Gastrocnemius medialis (tissue), 4 donors: ENCODE results near the gene SSTR3. TPM values are rescaled to one million over a fixed set of nuclear protein-coding genes. Genes with fewer than 3 reads are reported as not detected.

Experiments used
- ATAC-seq, 2 donors: fragments of 150-250 bp; one replicate each; pipeline ENCODE4 v1.9.1; 2016
- DNase-seq, 2 donors: peaks; one replicate each; pipeline ENCODE4 v3.0.0-alpha.2; 2019
- H3K27ac ChIP-seq, 4 donors: fragments of 200-600 bp; sonication (generic); 1 replicate in 1 of 4; 2 replicates in 3 of 4; pipeline ENCODE4 v1.5.1; 2016 to 2018; ENCODE audit warnings: mild to moderate bottlenecking in 2 of 4, moderate library complexity in 1 of 4
- H3K27me3 ChIP-seq, 3 donors: fragments of 200-600 bp; sonication (generic) in 2 of 3; 1 replicate in 1 of 3; 2 replicates in 2 of 3; pipeline versions ENCODE4 v1.5.1 to v1.6.0; 2016 to 2019; ENCODE audit warnings: mild to moderate bottlenecking in 1 of 3, moderate library complexity in 1 of 3
- H3K36me3 ChIP-seq, 2 donors: fragments of 200-600 bp; sonication (generic) in 1 of 2; one replicate each; pipeline ENCODE4 v1.5.1; 2017 to 2018
- H3K4me1 ChIP-seq, 2 donors: fragments of 200-600 bp; sonication (generic) in 1 of 2; one replicate each; pipeline ENCODE4 v1.5.1; 2016 to 2017; ENCODE audit warnings: mild to moderate bottlenecking in 2 of 2
- H3K4me3 ChIP-seq, 4 donors: fragments of 200-600 bp; sonication (generic) in 3 of 4; 1 replicate in 1 of 4; 2 replicates in 3 of 4; pipeline ENCODE4 v1.5.1; 2016 to 2019; ENCODE audit warnings: mild to moderate bottlenecking in 2 of 4
- H3K9me3 ChIP-seq, 3 donors: fragments of 200-600 bp; sonication (generic) in 2 of 3; 1 replicate in 1 of 3; 2 replicates in 2 of 3; pipeline ENCODE4 v1.5.1; 2016 to 2019
- CTCF ChIP-seq, 5 experiments: fragments of 450-650 bp in 3 of 5; fragments of 200-600 bp in 2 of 5; sonication (generic) in 2 of 5; IDR thresholded peaks in 4 of 5; conservative IDR thresholded peaks in 1 of 5; 1 replicate in 4 of 5; 2 replicates in 1 of 5; pipeline ENCODE4 v1.5.1; 2016 to 2019; ENCODE audit warnings: antibody characterized with exemption in 5 of 5, mild to moderate bottlenecking in 3 of 5, moderate library complexity in 3 of 5
- POLR2A ChIP-seq, 2 donors: fragments of 450-650 bp; IDR thresholded peaks; one replicate each; pipeline ENCODE4 v1.6.1; 2017; ENCODE audit warnings: antibody characterized with exemption in 2 of 2, mild to moderate bottlenecking in 2 of 2, moderate library complexity in 2 of 2
- in situ Hi-C, 4 donors: fragments of 200-750 bp; cut with MboI; loops; one replicate each; pipeline versions ENCODE4 v1.15.0 to v1.8.0; 2017; ENCODE audit warnings: low sequenced_read_pairs in 4 of 4
- intact Hi-C: fragments of 100-400 bp; cut with DNase I; formaldehyde crosslinking; loops from one replicate; pipeline ENCODE4 v1.15.1; 2023; ENCODE audit warnings: low total_unique reads
- total RNA-seq, 4 donors: library from RNA; depleted of rRNA; stranded (reverse); fragments of >200 nt; gene quantifications; one replicate each; pipeline versions ENCODE4 v1.1.0 to v1.2.3, GENCODE V29; 2016

The SSTR3 gene
- total RNA-seq, 4 donors from 2014 or later, result not detected

- Histone ChIP-seq H3K36me3 (no peaks in the 10 kb centered on the region), H3K27ac (no peak overlapping the region), H3K4me3 (no peak overlapping the region), H3K27me3 (no peaks in the 10 kb centered on the region), H3K4me1 (peaks cover 28 to 34% of the 10 kb centered on the region in 2 donors), H3K9me3 (no peaks in the 10 kb centered on the region)
- TF ChIP-seq POLR2A (IDR thresholded peaks at IDR 0.05) (no peak), CTCF (IDR thresholded peaks at IDR 0.05 in 4 of 5, conservative IDR thresholded peaks at IDR 0.05 in 1 of 5) (no peak)
- intact Hi-C loops (no loop called here), in situ Hi-C loops (no loop called here)
- ATAC-seq (no peak), DNase-seq (no peak)
These were observed 29.4 kb downstream of the SSTR3 start for GRCh38 chr22:37182949-37183245.

- H3K36me3 ChIP-seq, result no peaks in the 10 kb centered on the region
- TF ChIP-seq POLR2A (IDR thresholded peaks at IDR 0.05) (no peak), CTCF (IDR thresholded peaks at IDR 0.05 in 4 of 5, conservative IDR thresholded peaks at IDR 0.05 in 1 of 5) (no peak)
- in situ Hi-C loops (no loop called here), intact Hi-C loops (no loop called here)
- no peak for ATAC-seq
- no peak overlapping the region for H3K4me3 ChIP-seq
- no peak overlapping the region for H3K27ac ChIP-seq
- no peaks in the 10 kb centered on the region for H3K9me3 ChIP-seq
- DNase-seq, result no peak
- peaks cover 24 to 34% of the 10 kb centered on the region in 2 donors for H3K4me1 ChIP-seq
- H3K27me3 ChIP-seq, result no peaks in the 10 kb centered on the region
These were observed 30.0 kb downstream of the SSTR3 start for GRCh38 chr22:37182101-37182948.

GRCh38 chr22:37181681-37182080, 30.6 kb downstream of the SSTR3 start:
- intact Hi-C loops, result no loop called here
- TF ChIP-seq POLR2A (IDR thresholded peaks at IDR 0.05), result no peak
- no peak for TF ChIP-seq CTCF (IDR thresholded peaks at IDR 0.05 in 4 of 5, conservative IDR thresholded peaks at IDR 0.05 in 1 of 5)
- Histone ChIP-seq H3K27ac (no peak overlapping the region), H3K27me3 (no peaks in the 10 kb centered on the region), H3K36me3 (no peaks in the 10 kb centered on the region), H3K9me3 (no peaks in the 10 kb centered on the region), H3K4me3 (no peak overlapping the region), H3K4me1 (peaks cover 23 to 34% of the 10 kb centered on the region in 2 donors)
- in situ Hi-C loops, result no loop called here
- DNase-seq (no peak), ATAC-seq (no peak)

- DNase-seq (no peak), ATAC-seq (no peak)
- intact Hi-C loops (no loop called here), in situ Hi-C loops (no loop called here)
- H3K27ac ChIP-seq, result no peak overlapping the region
- no peaks in the 10 kb centered on the region for H3K27me3 ChIP-seq
- H3K36me3 ChIP-seq, result no peaks in the 10 kb centered on the region
- TF ChIP-seq CTCF (IDR thresholded peaks at IDR 0.05 in 4 of 5, conservative IDR thresholded peaks at IDR 0.05 in 1 of 5) (no peak), POLR2A (IDR thresholded peaks at IDR 0.05) (no peak)
- peaks cover 28 to 40% of the 10 kb centered on the region in 2 donors for H3K4me1 ChIP-seq
- no peak overlapping the region for H3K4me3 ChIP-seq
- H3K9me3 ChIP-seq, result no peaks in the 10 kb centered on the region
These were observed 31.6 kb downstream of the SSTR3 start for GRCh38 chr22:37180531-37181231.
